Astrocyte (in vitro differentiated cells and primary cell): ENCODE measurements around the gene SLC22A5. TPM values are rescaled to one million over a fixed set of nuclear protein-coding genes. Genes with fewer than 3 reads are reported as not detected.
A peak's percentile ranks its signal among the peaks of the same experiment; 100 is the strongest.

Experiments used
- DNase-seq: peaks from one replicate; pipeline ENCODE4 v3.0.0-alpha.2; 2010; ENCODE audit warnings: low read depth
- FAIRE-seq: peaks from 2 replicates; lab custom pipeline; 2011; peaks lifted over from hg19 to GRCh38; lab: Jason Lieb, UNC
- H2AFZ ChIP-seq: 2 replicates; pipeline ENCODE4 v1.6.0; 2012; ENCODE audit warnings: low read depth, low read length, inconsistent platforms
- H3K27ac ChIP-seq: 2 replicates; pipeline ENCODE4 v1.5.1; 2011; ENCODE audit warnings: low read depth, low read length, inconsistent platforms
- H3K27me3 ChIP-seq: 2 replicates; pipeline ENCODE4 v1.6.0; 2011; ENCODE audit warnings: low read length, inconsistent platforms; ENCODE audit not compliant: insufficient read depth
- H3K36me3 ChIP-seq: 2 replicates; pipeline ENCODE4 v1.5.1; 2011; ENCODE audit warnings: low read length, inconsistent platforms; ENCODE audit not compliant: insufficient read depth
- H3K4me1 ChIP-seq: 2 replicates; pipeline ENCODE4 v1.5.1; 2011; ENCODE audit warnings: low read length, inconsistent platforms; ENCODE audit not compliant: insufficient read depth
- H3K4me2 ChIP-seq: 2 replicates; pipeline ENCODE4 v1.6.0; 2012; ENCODE audit warnings: low read length, inconsistent platforms
- H3K4me3 ChIP-seq: 2 replicates; pipeline ENCODE4 v1.5.1; 2011; ENCODE audit warnings: low read depth, mild to moderate bottlenecking, low read length, inconsistent platforms; ENCODE audit not compliant: insufficient read depth
- H3K79me2 ChIP-seq: 2 replicates; pipeline ENCODE4 v1.6.0; 2012; ENCODE audit warnings: mild to moderate bottlenecking, low read length, inconsistent platforms; ENCODE audit not compliant: insufficient read depth
- H3K9ac ChIP-seq: 2 replicates; pipeline ENCODE4 v1.6.0; 2012; ENCODE audit warnings: mild to moderate bottlenecking, low read length, inconsistent platforms
- H3K9me3 ChIP-seq: 2 replicates; pipeline ENCODE4 v1.5.1; 2012; ENCODE audit warnings: low read depth, mild to moderate bottlenecking, low read length, inconsistent platforms; ENCODE audit not compliant: insufficient read depth
- H4K20me1 ChIP-seq: 2 replicates; pipeline ENCODE4 v1.6.0; 2012; ENCODE audit warnings: low read length, inconsistent platforms; ENCODE audit not compliant: insufficient read depth
- H3K27ac Mint-ChIP-seq: one replicate; pipeline ENCODE4 v1.8.0; 2021; ENCODE audit warnings: mild to moderate bottlenecking, mixed read lengths; ENCODE audit not compliant: unreplicated experiment
- H3K27me3 Mint-ChIP-seq: one replicate; pipeline ENCODE4 v1.8.0; 2021; ENCODE audit warnings: low read depth, mixed read lengths; ENCODE audit not compliant: unreplicated experiment
- H3K36me3 Mint-ChIP-seq: one replicate; pipeline ENCODE4 v1.8.0; 2021; ENCODE audit warnings: low read depth, mixed read lengths; ENCODE audit not compliant: unreplicated experiment
- H3K4me1 Mint-ChIP-seq: one replicate; pipeline ENCODE4 v1.8.0; 2021; ENCODE audit warnings: low read depth, mixed read lengths; ENCODE audit not compliant: unreplicated experiment
- H3K4me3 Mint-ChIP-seq: one replicate; pipeline ENCODE4 v1.8.0; 2021; ENCODE audit warnings: mild to moderate bottlenecking, moderate library complexity, mixed read lengths; ENCODE audit not compliant: unreplicated experiment
- H3K9me3 Mint-ChIP-seq: one replicate; pipeline ENCODE4 v1.8.0; 2021; ENCODE audit warnings: mild to moderate bottlenecking, mixed read lengths; ENCODE audit not compliant: unreplicated experiment
- CTCF ChIP-seq: IDR thresholded peaks from 2 replicates; pipeline ENCODE4 v1.5.1; 2011; ENCODE audit warnings: low read depth, mild to moderate bottlenecking, inconsistent platforms, low read length, moderate library complexity; ENCODE audit not compliant: insufficient read depth
- EZH2 ChIP-seq: IDR thresholded peaks from 2 replicates; pipeline ENCODE4 v1.6.1; 2012; ENCODE audit warnings: mild to moderate bottlenecking, low read length, inconsistent platforms; ENCODE audit not compliant: insufficient read depth
- total RNA-seq: library from RNA; stranded (reverse); gene quantifications from 2 replicates; pipeline ENCODE4 v1.2.1, GENCODE V29; 2021

The SLC22A5 gene
- total RNA-seq, 1 donor from 2014 or later: 8.3 TPM

GRCh38 chr5:132321109-132321721 is 48.3 kb upstream of the SLC22A5 start:
- no peaks in the 10 kb centered on the region for H3K27me3 ChIP-seq
- H3K79me2 ChIP-seq: no peaks in the 10 kb centered on the region
- peaks cover 2% of the 10 kb centered on the region for H3K36me3 ChIP-seq
- Mint-ChIP-seq H3K27me3 (no peaks in the 10 kb centered on the region), H3K36me3 (peaks cover 5% of the 10 kb centered on the region), H3K4me3 (no peak overlapping the region), H3K4me1 (peaks cover 7% of the 10 kb centered on the region), H3K9me3 (no peaks in the 10 kb centered on the region), H3K27ac (no peak overlapping the region)
- no peak overlapping the region for H2AFZ ChIP-seq
- no peak overlapping the region for H3K4me3 ChIP-seq
- H3K4me2 ChIP-seq: no peak overlapping the region
- FAIRE-seq: no peak
- no peaks in the 10 kb centered on the region for H3K9me3 ChIP-seq
- TF ChIP-seq EZH2: no peak
- TF ChIP-seq CTCF: no peak
- H3K9ac ChIP-seq: no peak overlapping the region
- H4K20me1 ChIP-seq: peaks cover 5% of the 10 kb centered on the region
- H3K27ac ChIP-seq: no peak overlapping the region
- DNase-seq: no peak
- H3K4me1 ChIP-seq: peaks cover 5% of the 10 kb centered on the region

- Histone ChIP-seq H3K79me2 (no peaks in the 10 kb centered on the region), H3K36me3 (peaks cover 2% of the 10 kb centered on the region), H3K4me3 (no peak overlapping the region), H3K4me1 (peaks cover 5% of the 10 kb centered on the region), H3K27me3 (no peaks in the 10 kb centered on the region), H3K4me2 (no peak overlapping the region), H3K27ac (no peak overlapping the region), H2AFZ (no peak overlapping the region), H3K9me3 (no peaks in the 10 kb centered on the region), H3K9ac (no peak overlapping the region), H4K20me1 (peaks cover 5% of the 10 kb centered on the region)
- no peak for TF ChIP-seq CTCF
- no peak for TF ChIP-seq EZH2
- Mint-ChIP-seq H3K4me3 (no peak overlapping the region), H3K27me3 (no peaks in the 10 kb centered on the region), H3K9me3 (no peaks in the 10 kb centered on the region), H3K27ac (peak overlapping the region; percentile 9), H3K36me3 (peaks cover 5% of the 10 kb centered on the region), H3K4me1 (peaks cover 7% of the 10 kb centered on the region)
- FAIRE-seq (no peak), DNase-seq (no peak)
These were observed 47.2 kb upstream of the SLC22A5 start for GRCh38 chr5:132322266-132322665.

GRCh38 chr5:132323202-132323601 is 46.3 kb upstream of the SLC22A5 start:
- H3K9me3 Mint-ChIP-seq: no peaks in the 10 kb centered on the region
- H3K9me3 ChIP-seq: no peaks in the 10 kb centered on the region
- no peaks in the 10 kb centered on the region for H3K27me3 Mint-ChIP-seq
- FAIRE-seq (no peak), DNase-seq (no peak)
- H3K79me2 ChIP-seq: no peaks in the 10 kb centered on the region
- peaks cover 7% of the 10 kb centered on the region for H3K4me1 Mint-ChIP-seq
- peaks cover 5% of the 10 kb centered on the region for H3K4me1 ChIP-seq
- no peak overlapping the region for H3K27ac ChIP-seq
- no peak overlapping the region for H3K4me2 ChIP-seq
- no peak overlapping the region for H3K4me3 Mint-ChIP-seq
- H3K27me3 ChIP-seq: no peaks in the 10 kb centered on the region
- H3K27ac Mint-ChIP-seq: no peak overlapping the region
- no peak overlapping the region for H3K9ac ChIP-seq
- no peak overlapping the region for H2AFZ ChIP-seq
- H3K36me3 ChIP-seq: peaks cover 2% of the 10 kb centered on the region
- H3K36me3 Mint-ChIP-seq: peaks cover 4% of the 10 kb centered on the region
- H4K20me1 ChIP-seq: peaks cover 4% of the 10 kb centered on the region
- no peak overlapping the region for H3K4me3 ChIP-seq
- no peak for TF ChIP-seq CTCF
- no peak for TF ChIP-seq EZH2
